GM18867 (cell line): ENCODE data around the gene TMEM17.

Experiments used
- ATAC-seq: cut with Tn5 transposase; IDR thresholded peaks from one replicate; pipeline ENCODE4 v1.9.1; 2021; ENCODE audit warnings: mild to moderate bottlenecking, moderate library complexity; ENCODE audit not compliant: unreplicated experiment

TMEM17 gene

GRCh38 chr2:62512384-62512783, 6.4 kb upstream of the TMEM17 start:
- no peak for ATAC-seq

DNA sequence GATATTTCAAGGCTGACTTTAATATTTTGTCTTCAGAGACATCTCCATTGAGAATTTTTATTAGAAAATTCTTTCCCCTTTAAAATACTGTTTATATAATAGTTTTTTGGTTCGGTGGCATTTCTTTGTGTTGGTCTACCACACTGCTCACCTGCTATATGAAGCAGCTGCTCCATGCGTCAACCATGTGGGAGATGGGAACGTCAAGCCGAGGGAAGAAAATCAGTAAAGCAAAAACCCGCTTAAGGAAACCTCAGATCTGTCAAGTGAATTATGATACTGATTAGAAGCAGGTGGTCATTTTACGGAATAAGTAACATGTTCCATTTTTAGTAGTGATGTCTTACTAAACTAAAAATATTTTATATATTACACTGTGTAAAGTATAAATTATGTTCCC, 5.6 kb upstream of the TMEM17 start:
- no peak for ATAC-seq

DNA sequence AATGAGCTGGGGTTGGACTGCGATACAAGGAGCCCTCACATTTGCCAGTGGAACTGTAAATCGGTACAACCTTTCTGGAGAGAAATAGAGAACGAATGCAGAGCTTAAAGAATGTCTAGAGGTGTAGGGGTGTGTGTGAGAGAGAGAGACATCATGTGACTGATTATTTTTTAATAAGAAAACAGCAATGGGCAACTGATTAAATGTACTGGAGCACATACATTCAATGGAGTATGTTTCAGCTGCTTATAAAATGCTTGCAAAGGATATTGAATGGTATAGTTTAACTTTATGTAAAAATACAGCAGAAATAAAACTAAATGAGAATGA, 391 bp upstream of the TMEM17 start:
- ATAC-seq = peak; percentile 30

DNA sequence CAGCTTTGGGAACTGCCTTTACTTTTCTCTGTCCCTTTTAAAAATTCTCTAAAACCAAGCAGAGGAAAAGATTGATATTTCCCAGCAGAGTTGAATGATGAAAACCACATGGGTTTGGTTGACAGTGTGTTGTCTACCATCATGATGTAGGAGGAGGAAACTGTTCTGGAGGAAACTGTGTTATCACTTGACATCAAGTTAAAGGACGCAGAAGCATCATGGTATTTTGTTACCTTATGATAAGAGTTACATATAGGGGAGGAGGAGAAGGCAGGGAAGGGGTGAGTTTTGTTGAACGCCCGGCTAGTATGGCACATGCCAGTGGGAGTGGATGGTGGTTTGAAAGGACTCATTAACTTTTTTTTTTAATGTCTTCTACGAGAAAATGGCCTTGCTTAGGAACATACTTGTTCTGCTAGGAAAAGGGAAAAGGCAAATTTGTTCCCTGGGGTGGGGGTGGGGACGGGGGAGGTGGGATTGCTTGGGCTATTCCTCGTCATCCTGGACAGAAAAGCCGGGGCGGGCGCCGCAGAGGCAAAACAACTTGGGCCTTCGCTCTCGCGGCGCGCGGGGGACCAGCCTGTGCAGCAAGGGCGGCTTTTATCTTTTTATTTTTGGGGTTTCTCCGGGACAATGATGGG, 766 bp downstream of the TMEM17 start:
- ATAC-seq = no peak

GRCh38 chr2:62504657-62505056, 1.3 kb downstream of the TMEM17 start:
- ATAC-seq = no peak

GRCh38 chr2:62501794-62502500, 4.0 kb downstream of the TMEM17 start:
- no peak for ATAC-seq

- no peak for ATAC-seq
Measured at GRCh38 chr2:62501069-62501468, 4.9 kb downstream of the TMEM17 start.

DNA sequence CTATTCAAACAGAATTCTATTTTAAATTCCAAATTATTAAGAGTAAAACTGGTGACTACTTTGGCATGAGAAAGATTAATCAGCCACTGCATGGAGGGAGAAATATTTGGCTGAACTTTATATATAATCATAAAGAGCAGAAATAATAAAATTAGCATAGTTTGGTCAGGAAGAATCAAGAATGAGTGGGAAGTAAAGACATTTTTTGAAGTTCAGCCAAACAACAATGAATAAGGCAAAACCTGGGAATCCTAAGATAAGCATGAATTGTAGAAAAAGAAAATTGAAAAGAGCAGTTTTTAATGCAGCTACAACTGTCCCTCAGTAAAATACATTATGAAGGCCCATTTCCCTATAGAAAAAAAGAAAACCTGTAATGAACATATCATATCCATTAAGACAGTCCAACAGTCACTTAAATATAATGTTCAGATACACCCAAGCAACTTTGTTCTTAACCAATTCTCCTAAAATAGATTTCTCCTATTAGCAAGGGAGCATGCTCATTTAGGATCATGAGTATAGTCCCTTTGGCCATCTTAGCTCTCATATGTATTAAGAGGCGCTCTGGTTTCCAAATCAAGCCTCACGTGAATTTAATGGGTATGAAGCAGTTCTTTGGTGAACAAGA, 6.5 kb downstream of the TMEM17 start:
- ATAC-seq = no peak

GRCh38 chr2:62498739-62499138, 7.3 kb downstream of the TMEM17 start:
- ATAC-seq = no peak

GRCh38 chr2:62495761-62496160, 10.2 kb downstream of the TMEM17 start:
- ATAC-seq = no peak

DNA sequence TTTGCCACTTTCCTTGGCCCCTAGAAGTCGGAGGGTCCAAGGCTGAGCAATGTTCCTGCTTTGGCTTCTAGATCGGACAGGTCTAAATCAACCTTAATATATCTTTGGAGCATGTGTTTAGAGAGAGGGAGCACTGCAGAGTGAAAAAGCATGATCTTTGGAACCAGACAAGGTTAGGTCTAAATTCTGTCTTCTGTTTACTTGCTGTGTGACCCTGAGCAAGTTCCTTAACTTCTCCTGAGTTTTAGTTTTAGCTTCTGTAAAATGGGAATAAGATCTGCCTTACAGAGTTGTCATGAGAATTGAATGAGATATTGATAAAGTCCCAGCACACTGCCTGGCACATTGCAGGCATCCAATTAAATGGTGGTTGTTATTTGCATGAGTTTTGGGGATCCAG, 13.9 kb downstream of the TMEM17 start:
- no peak for ATAC-seq

DNA sequence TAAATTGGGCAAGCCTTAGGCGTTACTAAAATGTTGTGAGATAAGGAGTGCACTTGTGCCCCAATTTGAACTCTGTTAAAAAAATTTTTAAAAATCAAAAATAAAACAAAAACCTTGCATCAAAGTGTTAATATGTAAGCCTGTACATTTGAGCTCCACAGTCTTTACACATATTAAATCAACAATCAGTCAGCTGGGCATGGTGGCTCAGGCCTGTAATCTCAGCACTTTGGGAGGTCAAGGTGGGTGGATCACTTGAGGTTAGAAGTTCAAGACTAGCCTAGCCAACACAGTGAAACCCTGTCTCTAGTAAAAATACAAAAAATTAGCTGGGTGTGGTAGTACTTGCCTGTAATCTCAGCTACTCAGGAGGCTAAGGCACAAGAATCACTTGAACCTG, 16.3 kb downstream of the TMEM17 start:
- no peak for ATAC-seq

- ATAC-seq = no peak
Measured at GRCh38 chr2:62489162-62489561, 16.8 kb downstream of the TMEM17 start.

- no peak for ATAC-seq
Measured at GRCh38 chr2:62486439-62486765, 19.6 kb downstream of the TMEM17 start.

DNA sequence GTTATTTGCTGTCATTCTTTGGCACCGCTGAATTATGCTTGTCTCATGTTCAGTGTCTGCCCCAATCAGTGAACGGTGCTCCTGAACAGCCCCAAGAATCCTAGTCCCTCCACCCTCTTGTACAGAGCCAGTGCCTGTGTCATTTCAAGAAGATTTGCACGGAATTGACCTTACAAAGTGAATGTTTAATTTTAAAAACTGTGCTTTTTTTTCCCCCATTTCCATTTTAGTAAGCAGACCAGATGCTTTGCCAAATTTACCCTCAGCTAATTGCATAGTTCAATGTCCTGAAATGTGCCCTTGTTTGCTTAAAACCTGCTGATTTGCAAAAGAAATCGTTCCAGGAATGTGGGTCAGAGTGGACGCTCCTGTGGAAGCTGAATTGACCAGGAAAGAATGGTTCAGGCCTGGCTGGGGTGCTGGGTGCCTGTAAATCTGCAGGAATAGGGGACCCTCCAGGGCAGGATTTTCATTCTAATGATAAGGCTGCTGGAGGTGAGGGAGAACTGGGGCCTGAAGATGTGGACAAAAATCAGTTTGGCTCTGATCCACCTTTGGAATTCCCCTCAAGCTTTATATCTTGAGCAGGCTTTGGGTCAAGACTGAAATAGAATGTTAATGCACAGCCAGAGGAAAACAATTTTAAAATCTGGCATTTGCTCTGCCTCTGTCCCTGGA, 20.1 kb downstream of the TMEM17 start:
- ATAC-seq = no peak

DNA sequence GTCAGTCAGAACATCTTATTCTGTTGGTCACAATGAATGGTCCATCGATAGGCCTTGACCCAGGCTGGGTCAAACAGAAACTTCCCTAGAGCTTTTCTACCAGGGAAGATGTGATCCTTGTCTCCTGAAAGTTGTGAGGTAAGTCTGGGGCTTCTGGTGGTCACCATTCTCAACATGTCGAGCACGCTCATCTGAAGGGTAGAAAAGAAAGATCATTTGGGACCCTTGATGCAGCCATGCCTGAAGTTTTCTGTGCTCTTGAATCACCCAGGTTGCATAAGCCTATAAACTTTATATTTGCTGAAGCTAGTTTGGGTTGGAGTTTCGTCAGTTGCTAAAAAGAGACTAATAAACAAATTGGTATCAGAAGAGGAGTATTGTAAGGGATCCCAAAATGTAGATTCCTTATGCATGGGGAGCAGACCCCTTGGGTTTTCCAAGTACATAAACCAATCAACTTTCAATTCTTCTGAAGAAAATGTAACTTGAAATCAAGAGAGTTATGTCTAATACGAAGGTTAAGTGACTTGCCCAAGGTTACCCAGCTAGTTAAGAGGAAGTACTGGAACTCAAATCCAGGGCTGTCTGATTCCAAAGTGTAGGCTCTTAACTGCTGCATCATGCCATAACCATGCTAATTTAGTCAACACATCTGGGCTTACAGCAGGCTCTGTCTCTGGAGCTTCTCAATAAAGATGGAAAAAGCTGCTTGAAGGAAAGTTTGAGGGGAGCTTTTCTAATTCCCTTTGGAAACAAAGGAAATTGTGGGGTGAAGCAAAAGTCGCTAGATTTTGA, 23.2 kb downstream of the TMEM17 start:
- no peak for ATAC-seq

GRCh38 chr2:62479917-62480316, 26.1 kb downstream of the TMEM17 start:
- ATAC-seq = no peak

DNA sequence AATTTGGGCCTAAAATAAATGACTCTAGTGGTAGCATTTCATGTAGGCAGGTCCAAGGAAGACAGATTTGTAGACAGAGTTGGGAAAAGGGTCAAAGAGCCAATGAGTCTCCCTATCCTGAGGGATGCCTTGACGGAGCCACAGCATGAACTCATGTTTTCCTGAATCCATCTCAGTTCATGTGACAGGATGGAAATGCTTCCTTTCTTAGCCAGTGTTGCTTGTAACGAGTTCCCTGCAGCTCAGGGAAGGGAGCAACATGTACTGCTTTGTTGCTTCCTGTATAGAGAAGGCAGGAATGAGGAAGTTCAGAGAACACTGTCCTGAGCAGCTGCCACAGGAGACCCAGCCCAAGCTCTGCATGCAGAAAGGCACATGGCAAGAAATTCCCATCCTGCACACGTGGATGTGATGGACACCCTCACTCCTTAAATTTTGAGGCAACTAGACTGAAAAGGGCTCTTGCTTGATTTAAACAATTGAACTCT, 27.9 kb downstream of the TMEM17 start:
- ATAC-seq = no peak

DNA sequence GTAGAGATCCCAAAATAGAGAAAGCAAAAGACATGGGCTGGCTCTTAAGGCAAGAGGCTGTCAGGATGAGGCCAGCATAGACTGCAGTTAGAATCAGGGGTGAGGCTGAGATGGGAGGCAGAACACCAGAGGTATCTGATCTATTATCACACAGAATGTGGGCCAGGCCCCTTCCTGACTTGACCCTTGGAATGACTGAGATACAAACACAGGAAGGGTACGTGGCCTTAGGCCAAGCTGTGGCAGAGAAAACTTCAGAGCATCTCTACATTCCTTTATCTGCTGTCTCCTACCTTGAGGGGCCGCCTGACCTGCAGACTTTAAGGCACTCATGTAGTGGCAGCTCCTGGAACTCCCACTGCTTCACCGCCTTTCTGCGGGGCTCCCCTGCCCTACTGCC, 28.4 kb downstream of the TMEM17 start:
- ATAC-seq = no peak

- ATAC-seq = no peak
Measured at GRCh38 chr2:62475172-62476011, 30.6 kb downstream of the TMEM17 start.
